Adrenal gland (tissue), 12 donors: Measurements from ENCODE around the gene GXYLT2. TPM values are rescaled to one million over a fixed set of nuclear protein-coding genes. Genes with fewer than 3 reads are reported as not detected.

Experiments used
- DNase-seq, 7 donors: peaks; one replicate each; pipeline ENCODE4 v3.0.0-alpha.2; 2019 to 2020
- H3K27ac ChIP-seq, 5 donors: fragments of 200-600 bp; sonication (generic) in 4 of 5; 1 replicate in 3 of 5; 2 replicates in 2 of 5; pipeline versions ENCODE4 v1.5.1 to v1.8.0; 2016 to 2020; ENCODE audit warnings: mild to moderate bottlenecking in 1 of 5
- H3K27me3 ChIP-seq: fragments of 200-600 bp; 2 replicates; pipeline ENCODE4 v1.8.0; 2021
- H3K36me3 ChIP-seq, 2 donors: fragments of 200-600 bp; replicated peaks in 1 of 2; 1 replicate in 1 of 2; 2 replicates in 1 of 2; pipeline versions ENCODE4 v1.5.1 to v1.8.0; 2018 to 2022
- H3K4me1 ChIP-seq, 2 donors: fragments of 200-600 bp; replicated peaks in 1 of 2; 1 replicate in 1 of 2; 2 replicates in 1 of 2; pipeline versions ENCODE4 v1.5.1 to v1.8.0; 2018 to 2021
- H3K4me3 ChIP-seq, 4 donors: fragments of 200-600 bp; sonication (generic) in 3 of 4; one replicate each; pipeline ENCODE4 v1.5.1; 2016 to 2018
- H3K9me3 ChIP-seq, 3 donors: fragments of 200-600 bp; sonication (generic) in 1 of 3; replicated peaks in 1 of 3; 1 replicate in 2 of 3; 2 replicates in 1 of 3; pipeline versions ENCODE4 v1.5.1 to v1.8.0; 2016 to 2021
- CTCF ChIP-seq, 6 experiments: fragments of 450-650 bp in 4 of 6; fragments of 200-600 bp in 2 of 6; sonication (generic) in 1 of 6; IDR thresholded peaks; 1 replicate in 5 of 6; 2 replicates in 1 of 6; pipeline versions ENCODE4 v1.5.1 to v1.8.0; 2016 to 2021; ENCODE audit warnings: antibody characterized with exemption in 6 of 6, mild to moderate bottlenecking in 2 of 6, moderate library complexity in 1 of 6
- POLR2A ChIP-seq, 2 donors: fragments of 450-650 bp; IDR thresholded peaks; one replicate each; pipeline ENCODE4 v1.6.1; 2017; ENCODE audit warnings: antibody characterized with exemption in 2 of 2, mild to moderate bottlenecking in 2 of 2, moderate library complexity in 1 of 2
- WGBS, 4 donors: extraction: QIAGEN DNeasy Blood & Tissue Kit in 2 of 4; methylation state at CpG; one replicate each; pipeline versions ENCODE4 v1.1.5 to v1.1.7; 2013 to 2017; 5-methylcytosine and 5-hydroxymethylcytosine counted together
- intact Hi-C, 2 donors: fragments of 100-400 bp; cut with DNase I; formaldehyde crosslinking; loops; one replicate each; pipeline versions ENCODE4 v1.14.1 to v1.15.0; 2022 to 2023
- polyA plus RNA-seq, 3 donors: library from polyadenylated mRNA; stranded (reverse); fragments of 200-250 nt in 2 of 3; fragments of 350-450 nt in 1 of 3; fragmentation: Illumina TruSeq in 1 of 3; extraction: RNeasy Lipid Tissue Mini Kit (QIAGEN cat#74804) in 1 of 3; gene quantifications; one replicate each; pipeline ENCODE4 v1.2.3, GENCODE V29; 2013 to 2014
- total RNA-seq, 9 donors: library from RNA; depleted of rRNA in 4 of 9; stranded (reverse); fragments of >200 nt in 4 of 9; fragments of 120-200 nt in 1 of 9; fragmentation: NEBNext Ultra II Directional in 1 of 9; extraction: Animal tissue kit (Norgen Biotek cat#: 25700) in 1 of 9; gene quantifications; one replicate each; pipeline versions ENCODE4 v1.1.0 to v1.2.4, GENCODE V29; 2013 to 2023
- donor health status: healthy with polysubstance abuse.
- donor health status: Bipolar disorder and iron deficiency.
- donor health status: DM: yes; HTN: yes; CAD: no.
- donor health status: DM: no; HTN: no; CAD: no.
- donor health status: DM: no; HTN: no; CAD: no.
- donor health status: DM: yes; HTN: yes; CAD: no.

Gene GXYLT2
- total and polyA plus RNA-seq, 12 donors = 1.9 to 32.5 (median 16.5) TPM

GRCh38 chr3:72990701-72991395, 103.0 kb downstream of the GXYLT2 start:
- DNase-seq = no peak
- Histone ChIP-seq H3K4me1 (no peaks in the 10 kb centered on the region), H3K27ac (no peak overlapping the region), H3K36me3 (no peaks in the 10 kb centered on the region), H3K27me3 (no peaks in the 10 kb centered on the region), H3K4me3 (no peak overlapping the region), H3K9me3 (no peaks in the 10 kb centered on the region)
- intact Hi-C loops = loop anchor here in 1 of 2 donors (10.0 kb wide), 1 partner anchor 46 kb away; no protein-coding TSS in a partner anchor
- 82 to 91% (median 89%) methylated on average over 5 of the region's 5 CpGs for whole genome bisulfite sequencing, 4 donors
- TF ChIP-seq CTCF (IDR thresholded peaks at IDR 0.05) = no peak
- no peak for TF ChIP-seq POLR2A (IDR thresholded peaks at IDR 0.05)

- WGBS, 4 donors = 73 to 86% (median 80%) methylated on average over 2 of the region's 2 CpGs
Observed at GRCh38 chr3:72991522-72991921, 103.7 kb downstream of the GXYLT2 start.

GRCh38 chr3:72993391-72993790, 105.5 kb downstream of the GXYLT2 start:
- no peak for DNase-seq
- Histone ChIP-seq H3K27ac (no peak overlapping the region), H3K4me3 (no peak overlapping the region), H3K36me3 (no peaks in the 10 kb centered on the region), H3K9me3 (no peaks in the 10 kb centered on the region), H3K27me3 (no peaks in the 10 kb centered on the region), H3K4me1 (peaks cover 6 to 11% of the 10 kb centered on the region in 2 donors)
- TF ChIP-seq CTCF (IDR thresholded peaks at IDR 0.05) (no peak), POLR2A (IDR thresholded peaks at IDR 0.05) (no peak)
- WGBS, 4 donors = 77 to 90% (median 86%) methylated on average over 6 of the region's 6 CpGs
- intact Hi-C loops = loop anchor here in 1 of 2 donors (10.0 kb wide), 1 partner anchor 49 kb away; no protein-coding TSS in a partner anchor

More at GRCh38 chr3:72991522-72991921, 103.7 kb downstream of the GXYLT2 start:
- H3K27me3 ChIP-seq = no peaks in the 10 kb centered on the region
- H3K9me3 ChIP-seq = no peaks in the 10 kb centered on the region
- H3K4me3 ChIP-seq = no peak overlapping the region
- no peak overlapping the region for H3K27ac ChIP-seq
- H3K4me1 ChIP-seq = peaks cover 0 to 4% of the 10 kb centered on the region in 2 donors
- intact Hi-C loops = loop anchor here in 1 of 2 donors (10.0 kb wide), 1 partner anchor 47 kb away; no protein-coding TSS in a partner anchor
- no peak for DNase-seq
- no peaks in the 10 kb centered on the region for H3K36me3 ChIP-seq
- TF ChIP-seq CTCF (IDR thresholded peaks at IDR 0.05) (no peak), POLR2A (IDR thresholded peaks at IDR 0.05) (no peak)

GRCh38 chr3:72995337-72995736, 107.5 kb downstream of the GXYLT2 start:
- DNase-seq = peak in 3 of 7 donors; percentile 31 to 61 (median 33)
- intact Hi-C loops = loop anchor here in 1 of 2 donors (10.0 kb wide), 1 partner anchor 51 kb away; no protein-coding TSS in a partner anchor
- Histone ChIP-seq H3K27ac (no peak overlapping the region), H3K27me3 (no peaks in the 10 kb centered on the region), H3K4me3 (no peak overlapping the region), H3K9me3 (no peaks in the 10 kb centered on the region), H3K4me1 (peaks cover 25 to 27% of the 10 kb centered on the region in 2 donors), H3K36me3 (no peaks in the 10 kb centered on the region)
- TF ChIP-seq CTCF (IDR thresholded peaks at IDR 0.05) = no peak
- TF ChIP-seq POLR2A (IDR thresholded peaks at IDR 0.05) = no peak
- WGBS, 4 donors = 89 to 96% (median 91%) methylated on average over 10 of the region's 10 CpGs
